Stimulated activated CD4-positive, alpha-beta T cell treated with anti-CD3 and anti-CD28 coated beads, Interleukin-12 subunit alpha, Interleukin-12 subunit beta, amount 100 ng/mL, for 24 hours (primary cell): ENCODE results near the gene HAS3.
A peak's percentile ranks its signal among the peaks of the same experiment; 100 is the strongest.
"Not testable (repeated sequence)": the region's sequence is repeated elsewhere in the genome, so short reads cannot be mapped to it uniquely, and the experiment has no call there.

Experiments
- DNase-seq, 2 experiments: peaks; one replicate each; pipeline ENCODE4 v3.0.0-alpha.2; 2020; ENCODE audit warnings: low read depth in 2 of 2

The HAS3 gene

GRCh38 chr16:69143116-69143515 lies 37.7 kb downstream of the HAS3 start:
- no peak for DNase-seq

GRCh38 chr16:69145658-69146057 lies 40.2 kb downstream of the HAS3 start:
- no peak for DNase-seq

GRCh38 chr16:69149621-69150020 lies 44.2 kb downstream of the HAS3 start:
- DNase-seq = not testable (repeated sequence)

GRCh38 chr16:69150146-69150865 lies 44.9 kb downstream of the HAS3 start:
- no peak for DNase-seq

- DNase-seq = no peak
These were observed 51.7 kb downstream of the HAS3 start for GRCh38 chr16:69157196-69157595.

- no peak for DNase-seq
These were observed 54.7 kb downstream of the HAS3 start for GRCh38 chr16:69160192-69160591.

GRCh38 chr16:69165584-69165983 lies 60.1 kb downstream of the HAS3 start:
- no peak for DNase-seq

- DNase-seq = peak; percentile 67 to 75
These were observed 60.9 kb downstream of the HAS3 start for GRCh38 chr16:69166221-69166833.

- DNase-seq = no peak
These were observed 61.8 kb downstream of the HAS3 start for GRCh38 chr16:69166946-69167930.
